Activated T-cell treated with anti-CD3 and anti-CD28 coated beads, Interleukin-2, amount 50 U/mL, for 1 hour (primary cell): Measurements from ENCODE around the gene AICDA.

ENCODE experiments used
- DNase-seq: peaks from one replicate; pipeline ENCODE4 v3.0.0-alpha.2; 2020

Gene AICDA

GRCh38 chr12:8553088-8553627 lies 59.5 kb downstream of the AICDA start:
- DNase-seq = no peak
